Measurements from ENCODE around the gene CDH4.

- TF ChIP-seq EP300 (IDR thresholded peaks at IDR 0.05) (no peak), CTCF (IDR thresholded peaks at IDR 0.05) (no peak), POLR2A (IDR thresholded peaks at IDR 0.05) (no peak)
These were observed 427.4 kb downstream of the CDH4 start for GRCh38 chr20:61679473-61679872.

Measured in upper lobe of left lung (tissue), 4 donors.